Measurements from ENCODE around the gene PHLDA3. TPM values are rescaled to one million over a fixed set of nuclear protein-coding genes. Genes with fewer than 3 reads are reported as not detected.
"Not testable (repeated sequence)": the region's sequence is repeated elsewhere in the genome, so short reads cannot be mapped to it uniquely, and the experiment has no call there.

Gene PHLDA3
- total RNA-seq, 2 donors from 2014 or later = 39.9 to 48.5 TPM

DNA sequence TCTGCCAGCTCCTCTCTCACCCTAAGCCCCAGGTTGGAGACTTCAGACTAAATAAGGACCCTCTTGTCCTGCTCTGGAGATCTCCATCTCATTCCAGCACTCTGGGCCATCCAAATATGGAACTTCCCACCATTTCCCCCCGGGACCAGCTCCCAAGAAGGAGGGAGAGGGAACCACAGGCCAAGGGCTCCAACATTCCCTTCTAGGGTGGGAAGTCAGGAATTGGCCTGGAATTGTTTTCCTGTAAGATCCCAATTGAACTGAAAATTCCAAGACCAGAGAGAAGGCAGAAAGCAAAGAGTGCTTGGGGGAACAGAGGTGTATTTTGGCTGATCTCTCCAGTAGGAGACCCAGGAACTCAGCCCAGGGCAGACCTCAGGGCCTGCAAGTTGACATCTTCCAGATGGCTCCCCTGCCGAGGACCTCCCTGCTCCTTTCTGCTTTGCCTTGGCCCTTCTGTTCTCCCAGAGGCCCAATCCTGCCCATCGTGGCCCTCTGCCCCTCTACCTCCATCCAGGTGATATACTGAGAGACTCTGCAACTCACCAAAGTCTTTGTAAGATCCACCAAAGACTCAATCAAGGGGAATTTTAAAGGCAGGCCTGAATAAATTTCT, 23.0 kb upstream of the PHLDA3 start:
- ATAC-seq (no peak), DNase-seq (no peak)
- intact Hi-C loops (cut with DNase I) = no loop called here

DNA sequence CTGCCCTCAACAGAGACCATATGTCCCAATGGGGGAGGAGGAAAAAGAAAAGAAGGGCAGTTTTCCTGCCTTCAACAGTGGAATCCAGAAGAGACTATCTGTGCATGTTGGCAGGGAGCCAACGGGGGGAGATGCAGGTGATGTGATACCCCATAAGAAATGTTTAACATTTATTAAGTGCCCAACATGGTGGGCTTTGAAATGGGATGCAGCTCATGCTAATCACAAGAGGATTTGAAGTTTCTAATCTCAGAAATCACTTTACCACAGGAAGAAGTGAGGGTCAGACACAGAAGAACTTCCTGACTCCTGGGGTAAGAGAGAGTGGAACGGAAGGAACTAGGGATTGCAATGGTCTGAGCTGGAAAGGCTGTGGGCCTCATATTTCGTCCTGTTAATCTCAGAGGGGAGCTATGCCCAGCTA, 21.7 kb upstream of the PHLDA3 start:
- DNase-seq = no peak
- ATAC-seq = no peak
- intact Hi-C loops (cut with DNase I) = no loop called here

DNA sequence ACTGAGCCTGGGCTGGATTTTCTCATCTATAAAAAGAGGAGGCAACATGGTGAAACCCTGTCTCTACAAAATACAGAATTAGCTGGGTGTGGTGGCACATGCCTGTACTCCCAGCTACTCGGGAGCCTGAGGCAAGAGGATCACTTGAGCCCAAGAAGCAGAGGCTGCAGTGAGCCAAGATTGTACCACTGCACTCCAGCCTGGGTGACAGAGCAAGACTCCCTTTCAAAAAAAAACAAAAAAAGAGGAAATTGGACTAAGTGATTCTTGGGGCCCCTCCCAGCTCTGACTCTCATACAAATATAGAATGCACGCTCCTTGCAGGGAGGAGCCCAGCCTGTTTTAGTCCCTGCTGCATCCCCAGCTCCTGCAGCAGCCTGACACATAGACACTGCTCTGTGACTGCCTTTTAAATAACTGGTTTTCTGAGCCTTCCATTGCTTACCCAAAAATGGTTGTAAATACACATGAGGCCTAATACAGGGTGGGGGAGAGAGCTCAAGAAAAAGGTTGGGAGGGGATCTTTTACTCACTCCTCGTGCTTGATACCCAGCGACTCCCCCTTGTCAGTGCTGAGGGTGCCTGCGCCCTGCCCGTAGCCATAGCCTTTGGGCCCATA, 20.8 kb upstream of the PHLDA3 start:
- intact Hi-C loops (cut with DNase I) = no loop called here
- DNase-seq (no peak), ATAC-seq (no peak)

DNA sequence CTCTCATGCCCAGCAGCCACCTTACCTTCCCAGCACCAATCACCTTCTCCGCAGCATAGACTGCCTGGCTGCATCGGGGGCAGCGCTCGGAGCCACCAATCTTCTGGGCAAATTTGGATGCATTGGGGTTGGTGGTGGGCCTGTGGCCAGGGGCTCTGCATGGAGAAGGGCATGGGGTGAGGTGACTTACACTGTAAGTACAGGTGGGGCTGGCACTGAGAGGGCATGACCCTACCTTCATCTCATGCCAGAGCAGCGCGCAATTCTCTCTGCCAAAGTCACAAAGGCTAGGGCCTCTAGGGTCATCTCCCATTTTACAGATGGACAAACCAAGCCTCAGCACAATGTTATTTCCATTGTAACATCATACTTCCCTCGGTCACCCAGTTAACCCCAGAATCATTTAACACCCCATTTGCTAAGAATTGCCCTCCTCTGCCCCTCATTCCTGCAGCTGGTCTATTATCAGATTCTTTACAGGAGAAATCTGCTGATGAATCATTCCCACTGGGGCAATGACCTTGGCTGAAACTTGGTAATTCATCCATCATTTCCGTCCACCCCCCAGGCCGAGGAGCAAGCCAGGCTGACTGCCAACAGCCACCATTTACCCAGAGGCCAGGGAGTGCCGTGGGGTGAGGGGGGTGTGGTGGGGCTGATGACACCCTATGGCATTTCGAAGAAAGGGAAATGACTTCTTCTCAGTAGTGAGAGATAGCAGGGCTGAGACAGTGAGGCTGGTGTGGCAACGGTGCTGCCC, 20.0 kb upstream of the PHLDA3 start:
- intact Hi-C loops (cut with DNase I) = no loop called here
- DNase-seq (peak; percentile 77), ATAC-seq (peak in 1 of 2 donors; percentile 25)

DNA sequence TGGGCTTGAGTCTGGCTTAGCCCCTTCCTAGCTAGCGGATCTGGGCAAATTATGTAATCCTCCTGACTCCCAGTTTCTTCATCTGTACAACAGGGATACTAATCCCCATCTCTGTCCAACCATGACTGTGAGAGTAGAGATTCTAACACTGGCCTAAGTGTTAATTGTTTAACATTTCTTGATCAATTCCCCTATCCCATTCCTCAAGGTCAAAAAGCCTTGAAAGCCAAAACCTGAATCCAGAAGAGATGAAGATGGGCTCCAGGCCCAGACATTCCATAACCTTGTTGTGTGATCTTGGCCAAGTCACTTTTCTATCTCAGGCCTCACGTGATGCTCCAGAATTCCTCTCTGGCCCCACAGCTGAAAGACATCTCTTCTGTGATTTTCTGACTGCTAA, 18.8 kb upstream of the PHLDA3 start:
- ATAC-seq = no peak
- intact Hi-C loops (cut with DNase I) = no loop called here
- DNase-seq = no peak

DNA sequence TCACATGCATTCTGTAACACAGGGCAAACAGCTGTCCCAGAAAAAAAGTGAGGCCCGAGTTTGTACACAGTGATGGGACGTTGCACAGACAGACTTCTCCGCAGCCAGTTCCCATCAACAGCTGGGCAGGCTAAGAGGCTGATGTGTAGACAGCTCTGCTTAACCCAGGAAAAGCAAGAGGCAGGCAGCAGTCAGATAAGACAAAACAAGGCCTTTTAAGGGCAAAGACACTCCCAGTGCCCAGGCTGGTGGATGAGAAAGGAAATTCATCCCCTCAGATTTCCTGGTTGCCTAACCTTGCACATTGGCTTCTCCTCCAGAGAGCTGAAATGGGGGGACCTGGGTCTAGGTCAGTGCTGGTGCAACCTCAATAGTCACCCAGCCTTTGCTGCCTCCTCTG, 17.2 kb upstream of the PHLDA3 start:
- intact Hi-C loops (cut with DNase I) = no loop called here
- DNase-seq (no peak), ATAC-seq (peak in 1 of 2 donors; percentile 4)

DNA sequence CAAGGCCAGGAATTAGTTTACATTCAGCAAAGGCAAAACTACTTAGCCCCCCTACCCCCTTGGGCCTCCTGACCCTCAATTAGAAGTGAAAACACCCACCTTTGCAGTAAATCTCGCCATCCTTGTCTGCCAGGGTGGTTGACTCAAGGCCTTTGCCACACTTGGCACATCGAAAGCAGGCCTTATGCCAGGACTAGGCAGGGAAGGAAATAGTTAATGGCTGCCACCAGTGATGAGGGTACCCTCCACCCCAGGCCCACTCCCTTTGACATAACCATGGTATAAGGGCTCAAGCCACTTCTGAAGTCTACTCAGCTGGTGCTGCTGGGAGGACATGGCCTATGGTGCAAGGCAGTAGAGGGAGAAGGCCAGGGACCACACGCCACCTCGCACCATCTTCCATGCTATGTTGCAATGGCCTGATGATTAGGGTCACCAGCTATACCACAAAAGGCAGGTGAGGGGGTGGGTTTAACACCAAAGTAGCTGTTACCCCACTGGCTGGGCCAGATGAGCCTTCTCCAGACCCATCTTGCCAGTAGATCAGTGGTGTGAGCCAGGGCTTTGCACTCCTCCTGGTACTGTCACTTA, 16.3 kb upstream of the PHLDA3 start:
- ATAC-seq (no peak), DNase-seq (no peak)
- intact Hi-C loops (cut with DNase I) = no loop called here

DNA sequence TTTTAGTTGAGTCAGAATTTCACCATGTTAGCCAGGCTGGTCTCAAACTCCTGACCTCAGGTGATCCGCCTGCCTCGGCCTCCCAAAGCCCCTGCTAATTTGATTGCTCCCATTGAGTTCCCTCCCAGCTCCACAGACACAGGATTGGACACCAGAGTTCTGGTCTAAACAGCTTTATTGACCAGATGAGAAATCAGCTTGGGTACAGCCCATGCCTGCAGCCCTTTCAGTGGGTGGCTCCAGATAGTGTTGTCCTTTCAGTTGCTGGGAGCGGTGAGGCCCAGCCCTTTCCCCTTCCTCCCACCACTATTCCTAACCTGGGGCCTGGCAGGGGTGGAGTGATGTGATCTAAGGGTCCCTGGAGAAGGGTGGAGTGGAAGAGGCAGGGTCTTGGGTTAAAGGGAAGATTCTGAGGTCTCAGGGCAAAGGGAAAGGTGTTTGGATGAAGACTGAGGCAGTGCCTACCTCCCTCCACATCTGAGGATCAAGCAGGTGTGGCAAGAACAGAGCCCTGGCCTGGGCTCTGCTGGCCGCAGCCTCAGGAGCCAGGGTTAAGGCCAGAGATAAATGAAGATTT, 14.5 kb upstream of the PHLDA3 start:
- no peak for ATAC-seq
- no peak for DNase-seq
- intact Hi-C loops (cut with DNase I) = loop anchor here in 1 of 2 donors (2.0 kb wide), 1 partner anchor 29 kb away; no protein-coding TSS in a partner anchor

DNA sequence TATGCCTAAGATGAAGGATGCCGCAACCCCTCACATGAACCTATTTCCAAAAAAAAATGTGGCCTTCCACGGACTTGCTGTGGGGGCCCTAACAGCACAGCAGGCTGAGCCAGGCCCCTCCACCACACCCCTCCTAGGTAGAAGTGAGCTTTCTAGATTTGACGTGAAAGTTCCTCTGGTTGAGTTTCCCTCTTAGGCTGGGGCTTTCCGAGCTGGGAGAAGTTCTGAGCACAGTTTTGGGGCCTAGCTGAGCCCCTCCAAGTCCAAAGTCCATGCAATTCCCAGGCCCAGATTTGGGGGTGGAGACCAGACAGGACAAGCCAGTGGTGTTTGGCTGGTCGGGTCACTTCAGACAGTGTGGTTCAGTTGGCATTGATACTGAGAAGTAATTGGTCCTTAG, 13.8 kb upstream of the PHLDA3 start:
- ATAC-seq = no peak
- intact Hi-C loops (cut with DNase I) = loop anchor here (1.0 to 2.0 kb wide), 2 partner anchors 30 to 31 kb away; no protein-coding TSS in a partner anchor
- DNase-seq = no peak

DNA sequence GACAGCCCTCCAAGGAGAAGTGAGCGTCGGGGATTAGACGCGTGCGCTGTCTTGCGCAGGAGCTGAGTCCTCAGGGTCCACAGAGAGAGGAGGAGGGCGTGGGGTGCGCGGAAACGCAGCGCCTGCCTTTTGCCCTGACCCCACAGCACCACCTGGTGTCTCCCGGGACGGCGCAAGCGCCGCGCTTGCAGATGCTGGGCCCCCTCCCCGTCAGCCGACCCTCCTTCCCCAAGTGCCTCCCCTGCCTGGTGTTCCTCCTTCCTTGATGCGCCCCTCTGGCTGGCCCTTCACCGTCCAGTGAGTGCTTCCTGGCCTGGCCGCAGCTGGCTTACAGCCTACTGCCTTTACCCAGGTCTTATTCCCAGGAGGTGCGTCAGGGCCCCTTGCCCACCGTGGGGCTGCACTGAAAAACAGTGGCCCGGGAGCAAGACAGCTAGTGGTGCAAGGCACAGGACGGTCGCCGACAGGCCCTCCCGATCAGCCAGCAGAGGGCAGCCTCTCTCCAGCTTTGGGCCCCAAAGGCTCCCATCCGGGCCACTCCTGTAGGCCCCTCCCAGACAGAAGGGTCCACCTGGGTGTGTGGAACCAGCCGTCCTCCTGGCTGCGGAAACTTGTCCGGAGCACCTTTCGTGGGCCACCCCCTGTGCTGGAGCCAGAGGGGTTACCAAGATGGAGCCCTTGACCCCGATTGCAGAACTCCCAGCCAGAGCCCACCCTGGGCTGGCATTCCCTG, 12.9 kb upstream of the PHLDA3 start:
- ATAC-seq (peak; percentile 85 to 87), DNase-seq (peak; percentile 90)
- intact Hi-C loops (cut with DNase I) = loop anchor here (1.0 to 2.0 kb wide), 3 partner anchors 31 to 33 kb away; no protein-coding TSS in a partner anchor

DNA sequence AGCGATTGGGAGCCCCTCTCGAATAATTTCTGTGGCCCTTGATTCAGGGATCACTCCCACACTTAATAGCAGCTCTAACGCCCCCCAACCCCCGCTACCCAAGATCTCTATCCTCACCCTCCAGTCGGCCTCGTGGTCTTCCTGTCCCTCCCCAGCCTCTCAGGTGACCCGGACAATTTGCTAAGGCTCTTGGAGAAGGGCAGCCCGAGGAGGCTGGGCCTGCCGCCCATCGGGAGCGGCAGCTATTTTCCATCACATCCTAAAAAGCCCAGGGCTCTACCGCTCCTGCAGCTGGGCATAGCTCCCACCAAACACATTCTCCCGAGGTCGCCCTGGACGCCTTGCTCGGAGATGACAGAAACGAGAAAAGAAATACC, 12.0 kb upstream of the PHLDA3 start:
- intact Hi-C loops (cut with DNase I) = loop anchor here in 1 of 2 donors (2.0 kb wide), 1 partner anchor 32 kb away; no protein-coding TSS in a partner anchor
- ATAC-seq (peak; percentile 4 to 5), DNase-seq (no peak)

DNA sequence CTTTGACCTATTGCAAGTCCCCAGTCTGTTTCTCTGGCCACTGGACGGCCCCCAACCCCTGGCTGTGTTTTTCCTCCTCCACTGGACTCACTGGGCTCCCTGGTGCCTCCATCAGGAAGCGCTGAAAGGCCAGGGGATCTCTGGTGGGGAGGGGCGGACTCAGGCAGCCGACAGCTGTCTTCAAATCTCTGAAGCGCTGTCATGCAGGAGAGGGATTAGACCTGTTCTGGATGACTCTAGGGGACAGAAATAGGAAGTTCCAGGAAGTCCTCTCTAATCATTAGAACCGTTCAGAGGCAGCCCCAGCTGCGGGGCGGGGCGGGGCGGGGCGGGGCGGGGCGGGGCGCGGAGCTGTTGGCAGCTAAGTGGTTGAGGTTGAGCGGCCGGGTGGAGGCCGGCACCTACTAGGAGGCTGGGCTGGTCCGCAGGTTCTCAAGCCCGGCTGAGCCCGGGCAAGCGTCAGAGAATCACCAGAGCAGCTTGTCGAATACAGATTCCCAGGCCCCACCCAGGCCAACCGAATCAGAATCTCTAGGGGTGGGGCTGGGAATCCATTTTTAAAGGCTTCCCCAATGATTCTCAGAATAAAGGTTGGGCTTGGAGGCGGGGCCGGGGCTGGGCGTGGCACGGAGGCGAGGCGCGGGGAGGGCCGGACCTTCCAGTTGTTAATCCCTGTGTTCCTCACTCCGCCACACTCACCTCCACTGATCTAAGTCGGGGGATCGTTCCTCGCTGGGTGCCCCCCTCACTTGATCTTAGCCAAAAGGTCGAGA, 11.4 kb upstream of the PHLDA3 start:
- peak; percentile 87 for DNase-seq
- ATAC-seq = peak; percentile 67 to 74
- intact Hi-C loops (cut with DNase I) = loop anchor here in 1 of 2 donors (2.0 kb wide), 1 partner anchor 32 kb away; no protein-coding TSS in a partner anchor

DNA sequence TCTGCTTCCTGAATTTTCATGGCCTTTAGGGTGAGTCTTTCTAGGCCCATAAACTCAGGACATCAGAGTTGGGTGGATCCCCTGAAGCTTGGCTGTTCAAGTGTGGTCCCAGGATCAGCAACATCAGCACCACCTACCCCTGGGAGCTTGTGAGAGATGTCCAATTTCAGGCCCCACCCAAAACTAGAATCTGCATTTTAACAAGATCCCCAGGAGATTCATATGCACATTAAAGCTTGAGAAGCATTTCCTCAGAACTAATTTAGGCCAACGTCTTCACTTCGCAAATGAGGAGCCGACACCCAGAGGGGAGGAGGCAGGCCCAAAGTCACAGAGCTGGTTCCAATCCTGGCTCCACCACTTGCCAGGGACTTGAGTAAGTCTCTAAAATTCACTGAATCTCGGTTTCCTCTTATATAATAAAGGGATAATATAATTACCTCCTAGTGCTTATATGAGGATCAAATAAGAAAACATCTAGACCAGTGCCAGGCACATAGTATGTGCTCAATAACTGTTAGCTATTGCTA, 10.3 kb upstream of the PHLDA3 start:
- ATAC-seq (no peak), DNase-seq (no peak)
- intact Hi-C loops (cut with DNase I) = no loop called here

DNA sequence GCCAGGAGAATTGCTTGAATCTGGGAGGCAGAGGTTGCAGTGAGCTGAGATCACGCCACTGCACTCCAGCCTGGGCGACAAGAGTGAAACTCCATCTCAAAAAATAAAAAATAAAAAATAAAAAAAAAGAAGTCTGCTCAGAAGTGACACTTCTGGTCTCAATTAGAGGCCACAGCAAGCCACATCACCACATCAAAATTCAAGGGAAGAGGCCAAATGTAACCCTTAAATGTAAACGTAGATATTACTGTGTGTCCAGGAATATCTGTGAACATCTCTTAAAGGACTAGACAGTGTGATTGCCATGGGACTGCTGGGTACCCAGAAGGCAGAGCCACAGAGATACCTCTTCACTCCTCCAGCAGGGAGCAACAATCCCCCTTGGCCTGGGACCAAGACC, 9.7 kb upstream of the PHLDA3 start:
- ATAC-seq; intact Hi-C loops (cut with DNase I); DNase-seq: not testable (repeated sequence)

DNA sequence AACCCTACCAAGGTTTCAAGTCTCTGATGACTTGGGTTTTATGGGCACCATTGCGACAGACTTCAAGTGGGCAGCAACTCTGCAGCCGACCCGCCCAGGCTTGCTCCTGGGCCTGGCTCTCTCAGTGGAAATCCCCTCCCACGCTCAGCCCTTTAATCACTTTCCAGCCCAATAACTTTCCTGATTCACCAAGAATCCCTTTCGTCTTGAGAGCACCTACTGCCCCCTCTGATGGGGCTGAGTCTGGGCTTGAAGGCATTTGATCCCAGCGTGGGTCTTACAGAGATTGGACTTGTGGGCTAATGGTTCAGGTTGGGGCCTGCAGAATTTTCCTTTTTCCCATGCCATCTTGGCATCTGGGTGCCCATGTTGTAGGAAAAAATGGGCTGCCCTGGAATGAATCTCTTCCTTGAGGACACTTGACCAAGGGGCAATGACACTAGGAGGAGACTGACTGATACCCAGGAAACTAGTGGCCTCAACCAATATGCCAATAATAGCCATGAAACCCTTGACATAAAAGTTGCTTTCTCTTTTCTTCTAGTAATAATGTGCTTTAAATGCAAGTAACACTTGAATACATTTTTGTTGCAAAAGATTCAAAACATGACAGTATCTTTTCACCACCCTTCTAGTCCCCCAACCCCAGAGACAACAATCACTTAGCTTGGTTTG, 7.8 kb upstream of the PHLDA3 start:
- ATAC-seq = no peak
- no peak for DNase-seq
- intact Hi-C loops (cut with DNase I) = no loop called here

DNA sequence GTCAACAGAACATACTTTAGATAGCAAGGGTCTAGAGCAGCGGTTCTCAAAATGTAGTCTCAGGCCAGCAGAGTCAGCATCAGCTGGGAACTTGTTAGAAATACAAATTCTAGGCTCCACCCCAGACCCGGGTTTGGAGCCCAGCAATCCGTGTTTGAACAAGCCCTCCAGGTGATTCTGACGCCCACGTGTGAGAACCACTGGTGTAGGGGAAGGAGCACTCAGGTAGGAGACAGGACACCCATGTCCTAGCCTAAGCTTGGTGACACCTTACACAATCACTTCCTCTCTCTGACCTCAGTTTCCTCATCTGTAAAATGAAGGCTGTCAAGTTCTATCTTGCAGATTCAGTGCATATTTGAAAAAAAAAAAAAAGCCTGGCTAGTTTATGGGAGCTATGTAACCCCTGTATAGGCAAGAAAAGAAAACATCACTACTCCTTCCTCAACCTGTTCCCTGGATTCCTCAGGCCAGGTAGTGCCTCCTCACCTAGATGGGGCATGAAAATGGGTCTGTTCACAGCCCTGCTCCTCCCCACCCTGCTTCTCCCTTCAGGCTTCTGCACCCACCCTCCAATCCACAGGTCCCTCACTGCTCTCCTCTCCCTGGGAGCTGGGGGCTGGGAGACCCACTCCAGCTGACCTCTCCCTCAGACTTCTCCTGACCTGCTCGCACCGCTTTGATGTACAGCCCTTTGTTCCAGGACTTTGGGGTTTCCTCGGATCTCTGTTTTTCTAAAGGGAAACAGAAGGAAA, 7.1 kb upstream of the PHLDA3 start:
- ATAC-seq (no peak), DNase-seq (no peak)
- intact Hi-C loops (cut with DNase I) = no loop called here

DNA sequence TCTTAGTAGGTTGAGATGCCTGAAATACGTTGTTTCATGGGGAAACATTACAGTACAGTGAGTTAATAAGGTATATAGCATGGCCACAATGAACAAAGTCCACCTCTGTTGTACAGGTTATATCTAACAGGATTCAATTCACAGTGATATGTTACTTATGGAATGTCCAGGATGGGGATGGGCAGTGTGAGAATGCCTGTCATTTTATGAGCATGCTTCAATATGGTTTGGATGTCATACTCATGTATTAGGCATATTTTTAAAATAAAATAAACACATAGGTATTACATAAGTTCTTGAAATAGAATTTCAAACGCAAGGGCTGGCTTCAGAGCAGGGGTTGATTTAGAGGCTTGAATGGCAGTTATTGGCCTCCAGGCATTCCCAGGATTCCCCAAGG, 6.1 kb upstream of the PHLDA3 start:
- DNase-seq = no peak
- ATAC-seq = no peak
- intact Hi-C loops (cut with DNase I) = no loop called here
